Measurements from ENCODE around the gene MIER1.
A peak's percentile ranks its signal among the peaks of the same experiment; 100 is the strongest.

MIER1 gene

DNA sequence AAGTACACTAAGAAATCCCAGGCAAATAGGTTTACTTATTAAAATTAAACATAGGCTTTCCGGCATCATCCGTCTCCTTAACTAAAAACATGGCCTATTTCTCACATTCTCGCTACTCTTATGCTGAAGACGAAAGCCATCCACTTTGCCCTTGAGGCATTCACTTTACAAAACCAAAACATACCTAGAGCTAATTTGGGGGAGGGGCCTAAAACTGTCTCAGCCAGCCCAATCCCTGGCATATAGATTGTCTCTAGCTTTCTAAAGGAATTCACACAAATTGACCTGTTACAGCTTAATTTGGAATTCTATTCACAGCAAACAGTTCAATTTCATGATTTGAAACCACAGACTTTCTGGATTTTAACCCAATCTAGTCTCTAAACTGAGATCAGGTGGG, 94.3 kb downstream of the MIER1 start:
- peaks cover 22% of the 10 kb centered on the region for H3K4me1 Mint-ChIP-seq
- H3K4me3 Mint-ChIP-seq = no peak overlapping the region
- no peaks in the 10 kb centered on the region for H3K9me3 Mint-ChIP-seq
- H3K27me3 Mint-ChIP-seq (ENCODE audit: low read depth) = no peaks in the 10 kb centered on the region
- peaks cover 42% of the 10 kb centered on the region for H3K36me3 Mint-ChIP-seq (ENCODE audit: low read depth)
- peak overlapping the region; percentile 77 to 89 (median 79) for H3K27ac Mint-ChIP-seq
- TF ChIP-seq, protein P1, sequence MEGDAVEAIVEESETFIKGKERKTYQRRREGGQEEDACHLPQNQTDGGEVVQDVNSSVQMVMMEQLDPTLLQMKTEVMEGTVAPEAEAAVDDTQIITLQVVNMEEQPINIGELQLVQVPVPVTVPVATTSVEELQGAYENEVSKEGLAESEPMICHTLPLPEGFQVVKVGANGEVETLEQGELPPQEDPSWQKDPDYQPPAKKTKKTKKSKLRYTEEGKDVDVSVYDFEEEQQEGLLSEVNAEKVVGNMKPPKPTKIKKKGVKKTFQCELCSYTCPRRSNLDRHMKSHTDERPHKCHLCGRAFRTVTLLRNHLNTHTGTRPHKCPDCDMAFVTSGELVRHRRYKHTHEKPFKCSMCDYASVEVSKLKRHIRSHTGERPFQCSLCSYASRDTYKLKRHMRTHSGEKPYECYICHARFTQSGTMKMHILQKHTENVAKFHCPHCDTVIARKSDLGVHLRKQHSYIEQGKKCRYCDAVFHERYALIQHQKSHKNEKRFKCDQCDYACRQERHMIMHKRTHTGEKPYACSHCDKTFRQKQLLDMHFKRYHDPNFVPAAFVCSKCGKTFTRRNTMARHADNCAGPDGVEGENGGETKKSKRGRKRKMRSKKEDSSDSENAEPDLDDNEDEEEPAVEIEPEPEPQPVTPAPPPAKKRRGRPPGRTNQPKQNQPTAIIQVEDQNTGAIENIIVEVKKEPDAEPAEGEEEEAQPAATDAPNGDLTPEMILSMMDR (IDR thresholded peaks at IDR 0.05; ENCODE audit: unreplicated experiment in 3 of 3) = no peak

DNA sequence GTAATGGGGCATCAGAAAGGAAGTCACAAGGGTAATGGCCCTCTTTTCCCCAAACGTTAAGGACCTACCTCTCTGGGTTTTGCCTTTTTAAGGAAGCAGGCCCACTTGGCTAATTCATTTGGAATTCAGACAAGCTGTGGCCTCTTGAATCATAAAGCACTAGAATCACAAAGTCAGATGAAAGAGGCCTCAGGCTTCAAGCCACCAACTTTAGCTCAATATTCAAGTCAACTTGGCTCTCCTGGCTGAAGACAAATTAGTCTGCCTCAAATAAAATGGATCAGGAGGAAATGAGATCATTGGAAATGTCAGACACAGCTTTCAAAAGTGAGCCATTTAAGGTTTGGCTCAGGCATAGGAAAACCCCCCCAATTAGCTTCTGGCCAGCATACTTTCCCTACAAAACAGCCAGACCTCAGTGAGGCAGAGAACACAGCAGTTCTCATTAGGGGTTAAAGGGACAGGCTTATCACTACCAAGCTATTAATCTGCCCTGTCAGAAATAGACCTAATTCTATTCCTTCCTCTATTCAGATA, 94.9 kb downstream of the MIER1 start:
- TF ChIP-seq, protein P1 (IDR thresholded peaks at IDR 0.05; ENCODE audit: unreplicated experiment in 3 of 3) = no peak
- Mint-ChIP-seq H3K27ac (peak overlapping the region; percentile 77 to 89 (median 79)), H3K9me3 (no peaks in the 10 kb centered on the region), H3K36me3 (ENCODE audit: low read depth) (peaks cover 46% of the 10 kb centered on the region), H3K4me3 (no peak overlapping the region), H3K27me3 (ENCODE audit: low read depth) (no peaks in the 10 kb centered on the region), H3K4me1 (peaks cover 22% of the 10 kb centered on the region)

DNA sequence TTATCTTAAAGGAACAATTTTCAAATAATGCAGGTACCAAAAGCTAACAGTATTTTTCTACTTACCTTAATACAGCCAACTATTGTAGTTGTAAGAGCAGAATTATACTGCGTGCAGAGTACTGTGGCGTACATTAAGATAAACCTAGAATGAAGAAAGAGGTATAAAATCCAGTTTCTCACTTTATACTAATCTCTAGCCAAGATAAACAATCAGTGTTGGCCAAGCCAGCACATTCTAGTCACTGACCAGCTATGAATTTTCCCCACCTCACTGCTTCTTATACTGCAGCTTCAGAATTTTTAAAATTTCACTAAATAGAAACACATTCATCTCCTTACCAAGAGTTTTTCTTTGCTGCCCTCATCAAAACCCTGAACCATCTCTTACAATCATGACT, 95.5 kb downstream of the MIER1 start:
- TF ChIP-seq, protein P1 (IDR thresholded peaks at IDR 0.05; ENCODE audit: unreplicated experiment in 3 of 3) = no peak
- no peaks in the 10 kb centered on the region for H3K27me3 Mint-ChIP-seq (ENCODE audit: low read depth)
- H3K9me3 Mint-ChIP-seq = no peaks in the 10 kb centered on the region
- H3K4me1 Mint-ChIP-seq = peaks cover 22% of the 10 kb centered on the region
- no peak overlapping the region for H3K4me3 Mint-ChIP-seq
- peaks cover 53% of the 10 kb centered on the region for H3K36me3 Mint-ChIP-seq (ENCODE audit: low read depth)
- peak overlapping the region; percentile 77 to 89 (median 79) for H3K27ac Mint-ChIP-seq

- Mint-ChIP-seq H3K36me3 (ENCODE audit: low read depth) (peaks cover 57% of the 10 kb centered on the region), H3K4me1 (peaks cover 22% of the 10 kb centered on the region), H3K4me3 (no peak overlapping the region), H3K27ac (peak overlapping the region; percentile 8 to 79 (median 77)), H3K27me3 (ENCODE audit: low read depth) (no peaks in the 10 kb centered on the region), H3K9me3 (no peaks in the 10 kb centered on the region)
- TF ChIP-seq, protein P1 (IDR thresholded peaks at IDR 0.05; ENCODE audit: unreplicated experiment in 3 of 3) = no peak
These were observed 96.0 kb downstream of the MIER1 start for GRCh38 chr1:67020765-67021164.

DNA sequence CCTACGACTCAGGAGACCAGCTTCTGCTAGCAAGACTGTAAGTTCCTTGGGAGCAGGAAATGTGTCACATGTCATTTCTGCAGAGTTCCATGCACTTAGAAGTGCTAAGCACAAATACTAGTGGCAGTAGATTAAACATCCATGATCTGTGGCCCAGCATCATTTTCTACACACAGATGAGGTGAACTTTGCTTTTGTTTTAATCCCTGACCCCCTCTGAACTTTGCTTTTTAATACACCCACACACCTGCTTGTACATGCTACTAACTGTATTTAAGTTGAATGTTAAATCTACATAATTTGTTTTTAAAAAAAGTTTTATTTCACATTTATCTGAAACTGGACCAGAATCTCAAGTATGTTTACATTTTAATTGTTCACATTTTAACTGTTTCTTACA, 104.7 kb downstream of the MIER1 start:
- Mint-ChIP-seq H3K4me1 (no peaks in the 10 kb centered on the region), H3K4me3 (no peak overlapping the region), H3K36me3 (ENCODE audit: low read depth) (peaks cover 71% of the 10 kb centered on the region), H3K27ac (no peak overlapping the region), H3K9me3 (peaks cover 7% of the 10 kb centered on the region), H3K27me3 (ENCODE audit: low read depth) (no peaks in the 10 kb centered on the region)
- TF ChIP-seq, protein P1 (IDR thresholded peaks at IDR 0.05; ENCODE audit: unreplicated experiment in 3 of 3) = no peak

DNA sequence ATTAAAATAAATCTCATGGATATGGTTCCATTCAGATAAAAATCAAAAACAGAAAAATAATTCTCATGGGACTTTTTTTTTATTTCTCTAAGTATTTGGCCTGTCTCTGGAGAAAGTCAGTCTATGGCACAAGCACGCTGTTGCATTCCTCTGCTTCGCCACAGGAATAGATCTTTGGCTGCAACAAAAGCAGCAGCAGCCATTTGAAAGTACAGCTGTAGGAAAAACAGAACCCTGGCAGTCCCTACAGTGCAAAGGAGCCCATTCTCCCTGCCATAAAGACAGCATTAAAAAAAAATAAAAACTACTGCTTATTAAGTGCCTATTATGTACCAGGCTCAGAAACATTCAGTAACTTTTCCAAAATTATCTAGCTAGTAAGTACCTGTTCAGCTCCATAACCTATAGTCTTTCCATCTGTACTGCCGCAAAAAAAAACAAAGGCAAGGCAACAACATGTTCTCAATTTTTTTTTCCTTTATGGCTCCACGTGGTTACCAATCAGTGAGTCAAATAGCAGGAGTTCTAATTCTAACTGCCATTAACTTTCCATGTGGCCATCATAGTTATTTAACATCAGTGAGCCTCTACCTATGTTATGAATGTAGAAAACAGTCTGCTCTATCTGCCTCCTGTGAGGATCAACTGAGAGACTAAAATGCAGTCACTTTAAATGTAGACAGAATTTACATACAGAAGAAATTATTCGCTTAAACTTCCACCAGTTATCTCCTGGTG, 106.5 kb downstream of the MIER1 start:
- Mint-ChIP-seq H3K27me3 (ENCODE audit: low read depth) (no peaks in the 10 kb centered on the region), H3K9me3 (peaks cover 23% of the 10 kb centered on the region), H3K4me1 (no peaks in the 10 kb centered on the region), H3K36me3 (ENCODE audit: low read depth) (peaks cover 72% of the 10 kb centered on the region), H3K4me3 (no peak overlapping the region), H3K27ac (no peak overlapping the region)
- TF ChIP-seq, protein P1 (IDR thresholded peaks at IDR 0.05; ENCODE audit: unreplicated experiment in 3 of 3) = no peak
